Ovary (tissue), 3 donors: ENCODE results near the gene UPK1B.

Experiments
- POLR2A ChIP-seq: fragments of 450-650 bp; IDR thresholded peaks from one replicate; pipeline ENCODE4 v1.6.1; 2017; ENCODE audit warnings: antibody characterized with exemption, mild to moderate bottlenecking, moderate library complexity
- TF ChIP-seq, protein P1 (sequence below), 3 donors: fragments of 450-650 bp in 2 of 3; fragments of 200-600 bp in 1 of 3; IDR thresholded peaks; one replicate each; pipeline versions ENCODE4 v1.5.1 to v1.8.0; 2016 to 2022; ENCODE audit warnings: antibody characterized with exemption in 3 of 3, mild to moderate bottlenecking in 1 of 3
- donor health status: DM: no; HTN: no; CAD: no.

DNA sequence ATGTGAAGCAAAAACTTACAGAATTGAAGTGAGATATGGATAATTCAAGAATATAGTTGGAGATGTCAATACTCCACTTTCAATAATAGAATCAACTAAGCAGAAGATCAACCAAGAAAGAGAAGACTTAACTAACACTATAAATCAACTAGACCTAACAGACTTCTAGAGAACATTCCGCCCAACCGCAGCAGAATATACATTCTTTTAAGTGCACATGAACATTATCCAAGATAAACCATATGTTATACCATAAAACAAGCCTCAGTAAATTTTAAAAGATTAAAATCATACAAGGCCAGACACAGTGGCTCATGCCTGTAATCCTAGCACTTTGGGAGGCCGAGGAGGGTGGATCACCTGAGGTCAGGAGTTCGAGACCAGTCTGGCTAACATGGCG is 32.9 kb upstream of the UPK1B start:
- TF ChIP-seq, protein P1, sequence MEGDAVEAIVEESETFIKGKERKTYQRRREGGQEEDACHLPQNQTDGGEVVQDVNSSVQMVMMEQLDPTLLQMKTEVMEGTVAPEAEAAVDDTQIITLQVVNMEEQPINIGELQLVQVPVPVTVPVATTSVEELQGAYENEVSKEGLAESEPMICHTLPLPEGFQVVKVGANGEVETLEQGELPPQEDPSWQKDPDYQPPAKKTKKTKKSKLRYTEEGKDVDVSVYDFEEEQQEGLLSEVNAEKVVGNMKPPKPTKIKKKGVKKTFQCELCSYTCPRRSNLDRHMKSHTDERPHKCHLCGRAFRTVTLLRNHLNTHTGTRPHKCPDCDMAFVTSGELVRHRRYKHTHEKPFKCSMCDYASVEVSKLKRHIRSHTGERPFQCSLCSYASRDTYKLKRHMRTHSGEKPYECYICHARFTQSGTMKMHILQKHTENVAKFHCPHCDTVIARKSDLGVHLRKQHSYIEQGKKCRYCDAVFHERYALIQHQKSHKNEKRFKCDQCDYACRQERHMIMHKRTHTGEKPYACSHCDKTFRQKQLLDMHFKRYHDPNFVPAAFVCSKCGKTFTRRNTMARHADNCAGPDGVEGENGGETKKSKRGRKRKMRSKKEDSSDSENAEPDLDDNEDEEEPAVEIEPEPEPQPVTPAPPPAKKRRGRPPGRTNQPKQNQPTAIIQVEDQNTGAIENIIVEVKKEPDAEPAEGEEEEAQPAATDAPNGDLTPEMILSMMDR (IDR thresholded peaks at IDR 0.05) = no peak
- no peak for TF ChIP-seq POLR2A
